GM19099 (cell line): ENCODE data around the gene SNX11.

Source experiments
- POLR2A ChIP-seq: IDR thresholded peaks from 3 replicates; pipeline ENCODE4 v1.6.1; 2011; ENCODE audit warnings: low read depth; ENCODE audit not compliant: insufficient read length; ENCODE audit errors: extremely low read depth

The SNX11 gene

GRCh38 chr17:48123776-48124388, 16.3 kb downstream of the SNX11 start:
- no peak for TF ChIP-seq POLR2A

GRCh38 chr17:48125829-48126531, 18.4 kb downstream of the SNX11 start:
- no peak for TF ChIP-seq POLR2A

GRCh38 chr17:48126532-48126850, 18.9 kb downstream of the SNX11 start:
- no peak for TF ChIP-seq POLR2A

- TF ChIP-seq POLR2A: no peak
Observed at GRCh38 chr17:48127371-48128051, 19.9 kb downstream of the SNX11 start.

- no peak for TF ChIP-seq POLR2A
Observed at GRCh38 chr17:48128400-48128799, 20.8 kb downstream of the SNX11 start.

GRCh38 chr17:48129981-48130380, 22.4 kb downstream of the SNX11 start:
- TF ChIP-seq POLR2A: no peak

GRCh38 chr17:48131216-48131824, 23.8 kb downstream of the SNX11 start:
- TF ChIP-seq POLR2A: no peak

- no peak for TF ChIP-seq POLR2A
Observed at GRCh38 chr17:48132385-48132784, 24.8 kb downstream of the SNX11 start.

- no peak for TF ChIP-seq POLR2A
Observed at GRCh38 chr17:48134912-48135480, 27.4 kb downstream of the SNX11 start.

GRCh38 chr17:48137656-48138055, 30.1 kb downstream of the SNX11 start:
- TF ChIP-seq POLR2A: no peak

- no peak for TF ChIP-seq POLR2A
Observed at GRCh38 chr17:48139944-48140343, 32.4 kb downstream of the SNX11 start.

- no peak for TF ChIP-seq POLR2A
Observed at GRCh38 chr17:48143629-48144028, 36.1 kb downstream of the SNX11 start.

GRCh38 chr17:48144231-48144630, 36.7 kb downstream of the SNX11 start:
- no peak for TF ChIP-seq POLR2A

- TF ChIP-seq POLR2A: no peak
Observed at GRCh38 chr17:48144976-48145798, 37.6 kb downstream of the SNX11 start.
